IMR-90 (cell line): ENCODE measurements around the gene C3orf18.

ENCODE experiments used
- BHLHE40 ChIP-seq: fragments of 150-350 bp; IDR thresholded peaks from 2 replicates; pipeline ENCODE4 v1.6.1; 2016; ENCODE audit warnings: mild to moderate bottlenecking, low read depth, low read length
- CTCF ChIP-seq: conservative IDR thresholded peaks from 2 replicates; pipeline ENCODE4 v1.5.1; 2012; ENCODE audit warnings: mild to moderate bottlenecking, low read depth, low read length, improper control_type of control experiment
- FOS ChIP-seq: fragments of 150-350 bp; IDR thresholded peaks from 2 replicates; pipeline ENCODE4 v1.6.1; 2016; ENCODE audit warnings: low read depth, low read length
- MAZ ChIP-seq: IDR thresholded peaks from 2 replicates; pipeline ENCODE4 v1.6.1; 2012; ENCODE audit warnings: low read depth, mild to moderate bottlenecking, low read length, improper control_type of control experiment, moderate library complexity, borderline replicate concordance
- POLR2A ChIP-seq: IDR thresholded peaks from 2 replicates; pipeline ENCODE4 v1.6.1; 2012; ENCODE audit warnings: mild to moderate bottlenecking, low read depth, low read length

GRCh38 chr3:50615190-50615589, 47.6 kb upstream of the C3orf18 start:
- TF ChIP-seq CTCF: no peak
- TF ChIP-seq POLR2A: no peak
- no peak for TF ChIP-seq MAZ
- TF ChIP-seq FOS: no peak
- no peak for TF ChIP-seq BHLHE40
